Measurements from ENCODE around the gene AGAP2.

- no peak for TF ChIP-seq CTCF (IDR thresholded peaks at IDR 0.05 in 2 of 3, conservative IDR thresholded peaks at IDR 0.05 in 1 of 3; ENCODE audit: insufficient read depth in 2 of 3, low read depth in 1 of 3, low read length in 3 of 3)
- no peak for TF ChIP-seq RFX5 (IDR thresholded peaks at IDR 0.05; ENCODE audit: low read depth, low read length)
- no peak for TF ChIP-seq HDAC2 (IDR thresholded peaks at IDR 0.05)
- TF ChIP-seq TOE1 (IDR thresholded peaks at IDR 0.05; ENCODE audit: borderline replicate concordance) = no peak
- TF ChIP-seq TOE1 (CRISPR knock-in tag; IDR thresholded peaks at IDR 0.05; ENCODE audit: borderline replicate concordance, low read depth) = no peak
- no peak for TF ChIP-seq ETS1 (conservative IDR thresholded peaks at IDR 0.05; ENCODE audit: control insufficient read depth, low read depth, low read length)
Observed at GRCh38 chr12:57755454-57756372, 17.2 kb upstream of the AGAP2 start.
